GM19452 (cell line): ENCODE measurements around the gene PLD1.

Source experiments
- ATAC-seq: cut with Tn5 transposase; IDR thresholded peaks from one replicate; pipeline ENCODE4 v1.9.1; 2021; ENCODE audit not compliant: unreplicated experiment

PLD1 gene

GRCh38 chr3:171837698-171838097, 27.4 kb upstream of the PLD1 start:
- ATAC-seq, result no peak

DNA sequence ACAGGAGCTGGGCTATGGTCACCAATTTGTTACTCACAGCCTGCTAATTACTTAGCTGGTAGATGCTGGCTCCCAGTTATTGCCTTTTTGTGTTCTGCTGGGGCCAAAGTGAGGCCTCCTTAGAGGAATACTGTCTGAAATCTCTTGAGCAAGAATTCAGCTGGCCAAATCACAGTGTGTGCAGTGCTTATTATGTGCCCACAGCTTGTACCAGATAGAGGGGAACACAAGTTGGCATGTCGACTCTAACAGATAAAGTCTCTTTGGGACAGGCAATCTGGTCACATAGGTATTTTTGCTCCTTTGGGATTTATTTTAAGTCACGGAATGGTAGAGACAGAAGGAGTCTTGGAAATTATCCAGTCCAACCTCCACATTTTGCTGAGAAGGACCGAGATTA, 26.6 kb upstream of the PLD1 start:
- no peak for ATAC-seq

GRCh38 chr3:171835613-171836012, 25.3 kb upstream of the PLD1 start:
- no peak for ATAC-seq

DNA sequence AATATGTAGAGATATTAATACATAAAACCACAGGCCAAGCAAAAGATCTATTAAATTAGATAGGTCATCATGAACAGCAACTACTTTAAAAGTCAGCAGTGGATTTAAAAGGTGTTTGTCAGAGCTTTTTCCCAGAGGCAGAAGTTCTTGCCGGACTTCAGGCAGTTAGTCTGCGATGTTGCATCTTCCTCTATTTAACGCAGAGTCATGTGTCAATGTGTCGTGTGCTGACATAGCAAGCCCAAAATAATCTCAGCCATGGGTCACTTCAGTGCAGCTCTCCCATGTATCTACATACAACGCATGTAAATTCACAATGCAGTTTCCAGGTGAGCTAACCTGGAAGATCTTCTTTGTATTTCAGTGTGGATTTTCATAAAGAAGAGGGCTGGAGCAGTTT, 24.8 kb upstream of the PLD1 start:
- no peak for ATAC-seq

- no peak for ATAC-seq
Observed at GRCh38 chr3:171834461-171834801, 24.1 kb upstream of the PLD1 start.

GRCh38 chr3:171833789-171834460, 23.6 kb upstream of the PLD1 start:
- no peak for ATAC-seq

DNA sequence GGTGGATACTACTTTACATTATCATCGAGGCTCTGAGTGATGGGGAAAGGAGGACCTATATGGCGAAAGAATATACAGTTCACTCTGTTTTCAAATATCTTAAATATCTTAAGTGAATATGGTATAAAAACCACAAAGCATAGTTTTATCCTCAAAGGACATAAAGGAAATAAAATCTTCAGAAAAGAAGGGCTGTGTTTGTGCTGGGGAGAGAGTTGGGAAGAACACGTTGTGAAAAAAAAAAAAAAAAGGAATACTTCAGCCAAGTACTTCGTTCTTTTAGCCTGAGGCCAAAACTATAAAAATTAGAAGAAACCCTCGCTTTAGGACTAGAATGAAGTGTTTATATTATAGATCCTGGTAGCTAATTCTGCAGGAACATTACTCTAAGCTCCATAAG, 22.7 kb upstream of the PLD1 start:
- no peak for ATAC-seq

GRCh38 chr3:171831936-171832335, 21.7 kb upstream of the PLD1 start:
- no peak for ATAC-seq

DNA sequence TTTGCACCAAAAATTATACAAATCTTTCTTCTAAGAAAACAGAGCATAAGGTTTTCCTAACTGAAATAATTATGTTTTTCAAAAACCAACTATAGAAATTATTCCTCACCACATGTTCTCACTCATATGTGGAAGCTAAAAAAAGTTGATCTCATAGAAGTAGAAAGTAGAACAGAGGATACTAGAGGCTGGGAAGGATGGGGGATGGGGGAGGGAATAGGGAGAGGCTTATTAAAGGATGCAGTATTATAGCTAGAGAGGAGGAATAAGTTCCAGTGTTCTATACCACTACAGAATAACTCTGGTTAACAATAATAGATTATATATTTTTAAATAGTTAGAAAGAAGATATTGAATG, 20.2 kb upstream of the PLD1 start:
- no peak for ATAC-seq

GRCh38 chr3:171829841-171830517, 19.7 kb upstream of the PLD1 start:
- peak; percentile 60 for ATAC-seq

- ATAC-seq, result no peak
Observed at GRCh38 chr3:171828902-171829770, 18.9 kb upstream of the PLD1 start.

DNA sequence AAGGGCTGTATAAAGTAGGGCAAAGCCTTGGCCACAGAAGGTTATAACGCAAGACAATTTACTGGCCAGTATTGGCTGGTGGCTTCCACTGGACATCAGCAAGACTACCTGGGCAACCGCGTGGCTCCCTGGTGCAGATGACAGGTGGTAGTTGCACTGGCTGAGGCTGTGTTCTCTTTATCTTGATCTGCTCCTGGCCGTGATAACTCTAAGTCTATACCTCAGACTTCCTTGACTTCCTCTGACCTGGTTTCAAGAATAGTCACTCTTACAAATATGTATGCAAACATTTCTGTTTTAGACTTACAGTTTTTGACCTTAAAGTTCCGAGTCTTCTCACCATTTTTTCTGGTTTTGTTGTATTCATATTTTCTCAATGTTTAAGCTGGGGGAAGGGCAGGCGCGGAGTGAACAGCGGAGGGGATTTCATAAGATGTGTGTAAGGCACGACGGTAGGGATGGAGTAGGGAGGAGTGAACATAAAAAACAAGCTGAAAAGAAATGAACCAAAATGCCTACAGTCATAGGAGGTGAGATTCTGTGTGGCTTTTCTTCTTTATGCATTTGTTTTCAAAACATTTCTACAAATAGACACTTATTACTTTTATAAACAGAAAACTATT, 17.7 kb upstream of the PLD1 start:
- ATAC-seq, result no peak

- no peak for ATAC-seq
Observed at GRCh38 chr3:171827385-171827784, 17.1 kb upstream of the PLD1 start.

DNA sequence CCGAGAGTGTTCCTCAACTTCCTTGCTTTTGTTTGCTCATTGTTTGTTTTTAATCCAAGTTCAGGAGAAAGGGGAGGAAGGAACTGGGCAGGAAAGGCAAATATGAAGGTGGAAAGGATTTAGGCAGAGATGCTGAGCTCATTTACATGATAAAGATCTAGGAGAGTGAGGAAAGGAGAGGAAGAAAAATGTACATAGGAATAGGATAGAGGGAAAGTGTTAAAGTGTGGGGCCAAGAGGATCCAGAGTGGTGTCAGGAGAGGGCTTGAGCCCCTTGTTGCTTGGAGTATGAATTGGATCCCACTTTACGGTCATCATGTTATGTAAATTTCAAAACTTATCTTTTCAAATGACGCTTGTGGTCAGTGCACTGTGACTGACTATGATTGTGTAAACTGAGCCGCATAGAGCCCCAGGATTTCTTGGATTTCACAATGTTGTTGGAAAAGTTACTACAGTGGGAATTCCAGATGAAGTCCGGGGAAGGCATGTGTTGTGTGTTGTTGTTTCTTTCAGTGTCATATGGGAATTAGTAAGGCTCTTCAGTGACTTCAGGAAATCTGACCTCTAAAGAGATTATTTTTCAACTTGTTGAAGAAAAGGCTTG, 15.0 kb upstream of the PLD1 start:
- no peak for ATAC-seq

GRCh38 chr3:171824824-171825221, 14.5 kb upstream of the PLD1 start:
- ATAC-seq, result no peak

DNA sequence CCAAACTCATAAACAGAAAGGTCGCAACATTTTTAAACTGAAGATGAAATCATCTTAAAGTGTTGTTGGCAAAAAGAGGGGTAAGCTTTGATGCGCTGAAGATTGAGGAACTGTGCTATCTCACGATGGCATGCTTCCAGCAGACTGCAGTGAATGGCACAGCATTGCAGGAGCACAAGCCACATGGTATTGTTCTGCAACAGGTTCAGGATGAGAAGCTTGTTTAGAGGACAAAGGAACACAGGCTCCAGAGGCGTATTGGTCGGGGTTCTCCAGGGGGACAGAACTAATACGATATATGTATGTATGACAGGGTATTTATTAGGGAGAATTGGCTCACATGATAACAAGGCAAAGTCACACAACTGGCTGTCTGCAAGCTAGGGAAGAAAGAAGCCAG, 13.8 kb upstream of the PLD1 start:
- ATAC-seq, result no peak

DNA sequence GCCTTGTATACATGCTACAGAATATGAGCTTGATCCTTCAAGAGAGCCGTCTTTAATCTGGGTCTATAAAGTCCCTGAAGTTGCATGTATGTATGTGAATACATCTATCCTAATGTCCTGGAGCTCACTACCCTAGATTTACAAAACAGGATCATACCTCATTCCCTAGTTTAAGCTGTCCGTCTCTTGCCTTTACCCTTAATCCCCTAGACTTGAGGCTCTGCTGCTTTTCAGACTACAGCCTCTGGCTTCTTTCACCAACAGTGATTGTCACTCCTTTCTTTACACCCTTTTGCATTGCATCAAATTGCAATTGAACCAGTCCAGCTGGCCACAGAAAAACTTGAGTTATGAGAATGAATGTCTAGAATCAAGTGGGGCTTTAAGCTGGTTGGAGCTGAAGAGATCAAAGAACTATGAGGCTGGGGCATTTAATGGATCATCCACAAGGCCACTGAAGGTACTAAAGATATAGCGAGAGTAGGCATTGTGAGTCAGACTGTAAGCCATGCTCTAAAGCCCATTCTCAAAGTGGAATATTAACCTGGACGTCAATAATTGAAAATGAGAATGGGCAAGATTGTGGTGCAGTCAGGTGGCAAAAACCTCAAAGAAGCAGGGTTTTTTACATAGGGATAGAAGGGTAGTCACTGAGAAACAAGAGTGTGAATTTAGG, 12.3 kb upstream of the PLD1 start:
- peak; percentile 83 for ATAC-seq

DNA sequence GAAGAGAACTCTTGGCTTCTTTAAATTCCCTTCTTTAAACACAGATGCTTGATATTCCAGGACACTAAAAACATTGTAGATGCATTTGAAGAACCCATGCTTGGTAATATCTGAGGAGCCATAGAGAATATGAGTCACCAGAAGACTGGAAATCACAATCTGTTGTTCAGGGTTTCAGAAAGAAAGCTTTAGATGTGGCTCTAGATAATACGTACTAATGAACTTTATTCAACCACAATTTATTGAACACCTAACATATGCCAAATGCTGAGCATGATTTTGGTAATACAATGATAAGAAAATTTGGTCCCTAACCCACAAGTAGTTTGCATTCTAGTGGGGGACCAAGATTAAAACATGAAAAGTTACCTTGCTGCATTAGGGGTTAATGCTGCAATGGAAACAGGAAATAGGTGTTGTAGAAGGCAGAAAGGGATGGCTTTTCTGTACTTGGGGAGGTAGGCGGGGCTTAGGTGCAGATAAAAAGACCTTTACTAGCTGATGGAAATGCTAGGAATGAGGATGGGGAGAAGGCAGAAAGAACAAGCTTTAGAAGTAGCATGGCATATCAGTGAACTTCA, 11.6 kb upstream of the PLD1 start:
- no peak for ATAC-seq

- ATAC-seq, result no peak
Observed at GRCh38 chr3:171821044-171821443, 10.8 kb upstream of the PLD1 start.

- no peak for ATAC-seq
Observed at GRCh38 chr3:171817074-171817800, 7.0 kb upstream of the PLD1 start.
